Gastroesophageal sphincter (tissue), 3 donors: ENCODE data around the gene KLHL29.

Experiments used
- POLR2A ChIP-seq, 2 donors: fragments of 450-650 bp; IDR thresholded peaks; one replicate each; pipeline ENCODE4 v1.6.1; 2017; ENCODE audit warnings: antibody characterized with exemption in 2 of 2, mild to moderate bottlenecking in 2 of 2, moderate library complexity in 1 of 2
- TF ChIP-seq, protein P1 (sequence below), 4 experiments: fragments of 200-600 bp in 2 of 4; fragments of 450-650 bp in 2 of 4; sonication (generic) in 1 of 4; IDR thresholded peaks; one replicate each; pipeline ENCODE4 v1.5.1; 2017 to 2019; ENCODE audit warnings: antibody characterized with exemption in 4 of 4, mild to moderate bottlenecking in 2 of 4, moderate library complexity in 2 of 4

DNA sequence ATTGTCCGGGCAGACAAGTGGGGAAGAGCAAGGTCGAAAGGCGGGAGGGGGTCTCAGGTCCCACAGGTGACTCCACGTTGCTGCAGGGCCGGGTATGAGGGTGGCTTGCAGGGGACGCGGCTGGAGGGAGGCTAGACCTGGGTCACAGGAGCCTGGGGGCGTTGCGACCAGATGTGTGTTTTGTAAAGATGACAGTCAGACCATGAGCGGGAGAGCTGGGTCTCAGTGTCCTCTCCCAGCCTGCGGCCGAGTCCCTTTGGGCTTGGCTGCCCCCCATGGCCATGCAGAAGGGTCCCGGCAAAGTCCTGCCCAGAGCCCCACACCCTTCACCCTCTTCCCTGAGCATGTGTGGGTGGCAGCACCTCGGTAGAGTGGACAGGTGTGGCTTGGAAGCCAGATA, 302.7 kb downstream of the KLHL29 start:
- TF ChIP-seq POLR2A (IDR thresholded peaks at IDR 0.05) = no peak
- TF ChIP-seq, protein P1, sequence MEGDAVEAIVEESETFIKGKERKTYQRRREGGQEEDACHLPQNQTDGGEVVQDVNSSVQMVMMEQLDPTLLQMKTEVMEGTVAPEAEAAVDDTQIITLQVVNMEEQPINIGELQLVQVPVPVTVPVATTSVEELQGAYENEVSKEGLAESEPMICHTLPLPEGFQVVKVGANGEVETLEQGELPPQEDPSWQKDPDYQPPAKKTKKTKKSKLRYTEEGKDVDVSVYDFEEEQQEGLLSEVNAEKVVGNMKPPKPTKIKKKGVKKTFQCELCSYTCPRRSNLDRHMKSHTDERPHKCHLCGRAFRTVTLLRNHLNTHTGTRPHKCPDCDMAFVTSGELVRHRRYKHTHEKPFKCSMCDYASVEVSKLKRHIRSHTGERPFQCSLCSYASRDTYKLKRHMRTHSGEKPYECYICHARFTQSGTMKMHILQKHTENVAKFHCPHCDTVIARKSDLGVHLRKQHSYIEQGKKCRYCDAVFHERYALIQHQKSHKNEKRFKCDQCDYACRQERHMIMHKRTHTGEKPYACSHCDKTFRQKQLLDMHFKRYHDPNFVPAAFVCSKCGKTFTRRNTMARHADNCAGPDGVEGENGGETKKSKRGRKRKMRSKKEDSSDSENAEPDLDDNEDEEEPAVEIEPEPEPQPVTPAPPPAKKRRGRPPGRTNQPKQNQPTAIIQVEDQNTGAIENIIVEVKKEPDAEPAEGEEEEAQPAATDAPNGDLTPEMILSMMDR (IDR thresholded peaks at IDR 0.05) = no peak
